ENCODE data around the gene FSTL4. TPM values are rescaled to one million over a fixed set of nuclear protein-coding genes. Genes with fewer than 3 reads are reported as not detected.

Gene FSTL4
- total and polyA plus RNA-seq, 4 donors = 0.08 to 1.4 (median 0.31) TPM

- WGBS, 2 donors = 91 to 94% methylated on average over 8 of the region's 8 CpGs
- no peak for ATAC-seq (ENCODE audit: insufficient read depth, low FRiP score)
- H3K27ac ChIP-seq (ENCODE audit: low read depth in 1 of 2, low read length in 1 of 2) = no peak overlapping the region
- no peak for DNase-seq
- no peak for TF ChIP-seq CTCF (IDR thresholded peaks at IDR 0.05; ENCODE audit: control extremely low read depth, extremely low read depth)
- H3K4me1 ChIP-seq (ENCODE audit: control insufficient read depth in 5 of 5, insufficient read depth in 5 of 5, low read length in 5 of 5) = peaks cover 0 to 9% (median 0%) of the 10 kb centered on the region in 5 donors
- peaks cover 0 to 10% (median 0%) of the 10 kb centered on the region in 4 donors for H3K9me3 ChIP-seq (ENCODE audit: control insufficient read depth in 4 of 4, insufficient read depth in 3 of 4, low read length in 3 of 4)
- H3K4me3 ChIP-seq = no peak overlapping the region
- H3K9ac ChIP-seq (ENCODE audit: insufficient read depth in 1 of 2, low read length in 2 of 2) = no peak overlapping the region
- peaks cover 0 to 9% (median 2%) of the 10 kb centered on the region in 3 donors for H3K27me3 ChIP-seq (ENCODE audit: control insufficient read depth in 3 of 3, insufficient read depth in 3 of 3, low read length in 2 of 3)
- H3K36me3 ChIP-seq (ENCODE audit: control insufficient read depth in 4 of 4, insufficient read depth in 4 of 4, low read length in 4 of 4) = no peaks in the 10 kb centered on the region
These were observed 410.2 kb downstream of the FSTL4 start for GRCh38 chr5:133202066-133202665.

GRCh38 chr5:133201310-133201709 lies 411.0 kb downstream of the FSTL4 start:
- no peak for TF ChIP-seq CTCF (IDR thresholded peaks at IDR 0.05; ENCODE audit: control extremely low read depth, extremely low read depth)
- 67 to 77% methylated on average over 1 of the region's 1 CpG for WGBS, 2 donors
- Histone ChIP-seq H3K36me3 (ENCODE audit: control insufficient read depth in 4 of 4, insufficient read depth in 4 of 4, low read length in 4 of 4) (no peaks in the 10 kb centered on the region), H3K9ac (ENCODE audit: insufficient read depth in 1 of 2, low read length in 2 of 2) (no peak overlapping the region), H3K4me1 (ENCODE audit: control insufficient read depth in 5 of 5, insufficient read depth in 5 of 5, low read length in 5 of 5) (peaks cover 0 to 9% (median 0%) of the 10 kb centered on the region in 5 donors), H3K4me3 (no peak overlapping the region), H3K9me3 (ENCODE audit: control insufficient read depth in 4 of 4, insufficient read depth in 3 of 4, low read length in 3 of 4) (peaks cover 0 to 10% (median 0%) of the 10 kb centered on the region in 4 donors), H3K27me3 (ENCODE audit: control insufficient read depth in 3 of 3, insufficient read depth in 3 of 3, low read length in 2 of 3) (peaks cover 0 to 9% (median 2%) of the 10 kb centered on the region in 3 donors), H3K27ac (ENCODE audit: low read depth in 1 of 2, low read length in 1 of 2) (no peak overlapping the region)
- DNase-seq (no peak), ATAC-seq (ENCODE audit: insufficient read depth, low FRiP score) (no peak)

GRCh38 chr5:133200256-133200655 lies 412.1 kb downstream of the FSTL4 start:
- H3K4me1 ChIP-seq (ENCODE audit: control insufficient read depth in 5 of 5, insufficient read depth in 5 of 5, low read length in 5 of 5) = peaks cover 0 to 3% (median 0%) of the 10 kb centered on the region in 5 donors
- TF ChIP-seq CTCF (IDR thresholded peaks at IDR 0.05; ENCODE audit: control extremely low read depth, extremely low read depth) = no peak
- no peaks in the 10 kb centered on the region for H3K36me3 ChIP-seq (ENCODE audit: control insufficient read depth in 4 of 4, insufficient read depth in 4 of 4, low read length in 4 of 4)
- WGBS, 2 donors = 83 to 90% methylated on average over 3 of the region's 3 CpGs
- H3K9me3 ChIP-seq (ENCODE audit: control insufficient read depth in 4 of 4, insufficient read depth in 3 of 4, low read length in 3 of 4) = peaks cover 0 to 10% (median 0%) of the 10 kb centered on the region in 4 donors
- ATAC-seq (ENCODE audit: insufficient read depth, low FRiP score) = no peak
- no peak overlapping the region for H3K9ac ChIP-seq (ENCODE audit: insufficient read depth in 1 of 2, low read length in 2 of 2)
- no peak for DNase-seq
- no peak overlapping the region for H3K4me3 ChIP-seq
- no peak overlapping the region for H3K27ac ChIP-seq (ENCODE audit: low read depth in 1 of 2, low read length in 1 of 2)
- peaks cover 0 to 9% (median 2%) of the 10 kb centered on the region in 3 donors for H3K27me3 ChIP-seq (ENCODE audit: control insufficient read depth in 3 of 3, insufficient read depth in 3 of 3, low read length in 2 of 3)
